CD14-positive monocyte (primary cell): ENCODE data around the gene CYLD. TPM values are rescaled to one million over a fixed set of nuclear protein-coding genes. Genes with fewer than 3 reads are reported as not detected.

Source experiments
- DNase-seq, 3 donors: peaks; one replicate each; pipeline ENCODE4 v3.0.0-alpha.2; 2011 to 2022
- H2AFZ ChIP-seq: 2 replicates; pipeline ENCODE4 v1.6.0; 2012; ENCODE audit warnings: mild to moderate bottlenecking, low read depth, low read length, inconsistent platforms; ENCODE audit not compliant: insufficient read depth, poor library complexity, severe bottlenecking
- H3K27ac ChIP-seq, 2 donors: 1 replicate in 1 of 2; 2 replicates in 1 of 2; pipeline ENCODE4 v1.5.1; 2012 to 2013; ENCODE audit warnings: low read length in 2 of 2, control low read depth in 1 of 2, inconsistent platforms in 1 of 2, low read depth in 1 of 2, mild to moderate bottlenecking in 1 of 2
- H3K27me3 ChIP-seq, 2 donors: one replicate each; pipeline versions ENCODE4 v1.6.0 to v1.6.1; 2011 to 2013; ENCODE audit warnings: low read length in 2 of 2; ENCODE audit not compliant: control insufficient read depth in 2 of 2, insufficient read depth in 2 of 2
- H3K36me3 ChIP-seq, 2 donors: replicated peaks in 1 of 2; 1 replicate in 1 of 2; 2 replicates in 1 of 2; pipeline versions ENCODE4 v1.5.1 to v1.6.1; 2012 to 2013; ENCODE audit warnings: low read length in 2 of 2, control low read depth in 1 of 2, inconsistent platforms in 1 of 2, mild to moderate bottlenecking in 1 of 2; ENCODE audit not compliant: insufficient read depth in 2 of 2, control insufficient read depth in 1 of 2
- H3K4me1 ChIP-seq, 2 donors: 1 replicate in 1 of 2; 2 replicates in 1 of 2; pipeline versions ENCODE4 v1.5.1 to v1.6.1; 2012 to 2013; ENCODE audit warnings: low read length in 2 of 2, control low read depth in 1 of 2, inconsistent platforms in 1 of 2, mild to moderate bottlenecking in 1 of 2, moderate library complexity in 1 of 2; ENCODE audit not compliant: insufficient read depth in 2 of 2, control insufficient read depth in 1 of 2
- H3K4me2 ChIP-seq: replicated peaks from 2 replicates; pipeline ENCODE3; 2012; ENCODE audit warnings: low read length, moderate library complexity, mild to moderate bottlenecking; ENCODE audit not compliant: poor library complexity, severe bottlenecking; ENCODE audit errors: extremely low read depth
- H3K4me3 ChIP-seq, 3 experiments: fragments of 200-600 bp in 1 of 3; sonication (generic) in 1 of 3; replicated peaks in 1 of 3; 1 replicate in 2 of 3; 2 replicates in 1 of 3; pipeline ENCODE4 v1.5.1; 2011 to 2013; ENCODE audit warnings: low read length in 3 of 3, mild to moderate bottlenecking in 3 of 3, control low read depth in 2 of 3, low read depth in 2 of 3, inconsistent platforms in 1 of 3, moderate library complexity in 1 of 3
- H3K79me2 ChIP-seq: 2 replicates; pipeline ENCODE4 v1.6.0; 2012; ENCODE audit warnings: mild to moderate bottlenecking, control low read depth, inconsistent platforms, low read length, moderate library complexity; ENCODE audit not compliant: insufficient read depth
- H3K9ac ChIP-seq: 2 replicates; pipeline ENCODE4 v1.6.0; 2017; ENCODE audit warnings: low read length, mild to moderate bottlenecking; ENCODE audit not compliant: insufficient read depth, poor library complexity, severe bottlenecking
- H3K9me3 ChIP-seq, 2 donors: replicated peaks in 1 of 2; 1 replicate in 1 of 2; 2 replicates in 1 of 2; pipeline versions ENCODE4 v1.5.1 to v1.6.1; 2012 to 2013; ENCODE audit warnings: low read length in 2 of 2, control low read depth in 1 of 2; ENCODE audit not compliant: control insufficient read depth in 1 of 2, insufficient read depth in 1 of 2
- H4K20me1 ChIP-seq: 2 replicates; pipeline ENCODE4 v1.6.0; 2012; ENCODE audit warnings: mild to moderate bottlenecking, low read length, control low read depth, moderate library complexity; ENCODE audit not compliant: insufficient read depth
- H3K27ac Mint-ChIP-seq, 7 donors: one replicate each; pipeline ENCODE4 v1.8.0; 2020; ENCODE audit warnings: mild to moderate bottlenecking in 7 of 7, mixed read lengths in 7 of 7, moderate library complexity in 6 of 7, inconsistent platforms in 2 of 7
- H3K27me3 Mint-ChIP-seq, 3 donors: one replicate each; pipeline ENCODE4 v1.8.0; 2021 to 2022; ENCODE audit warnings: low read depth in 3 of 3, mild to moderate bottlenecking in 3 of 3, mixed read lengths in 3 of 3, moderate library complexity in 3 of 3, inconsistent platforms in 1 of 3
- H3K36me3 Mint-ChIP-seq, 2 donors: one replicate each; pipeline ENCODE4 v1.8.0; 2020; ENCODE audit warnings: mixed read lengths in 2 of 2, inconsistent platforms in 1 of 2, mild to moderate bottlenecking in 1 of 2
- H3K4me1 Mint-ChIP-seq: one replicate; pipeline ENCODE4 v1.8.0; 2020; ENCODE audit warnings: mild to moderate bottlenecking, mixed read lengths
- H3K4me3 Mint-ChIP-seq, 2 donors: one replicate each; pipeline ENCODE4 v1.8.0; 2020; ENCODE audit warnings: mild to moderate bottlenecking in 2 of 2, mixed read lengths in 2 of 2, moderate library complexity in 1 of 2
- H3K9me3 Mint-ChIP-seq, 7 donors: one replicate each; pipeline ENCODE4 v1.8.0; 2020 to 2022; ENCODE audit warnings: mixed read lengths in 7 of 7, mild to moderate bottlenecking in 6 of 7, moderate library complexity in 6 of 7, inconsistent platforms in 2 of 7
- WGBS: methylation state at CpG from one replicate; pipeline ENCODE4 v1.1.5; 2013; ENCODE audit warnings: missing lambda C conversion rate; ENCODE audit not compliant: insufficient coverage; 5-methylcytosine and 5-hydroxymethylcytosine counted together
- intact Hi-C, 2 donors: fragments of 100-400 bp; cut with micrococcal nuclease; formaldehyde crosslinking; loops; one replicate each; pipeline versions ENCODE4 v1.15.0 to v1.15.1; 2023
- polyA plus RNA-seq, 3 donors: library from polyadenylated mRNA; depleted of rRNA in 1 of 3; unstranded in 2 of 3; stranded (reverse) in 1 of 3; fragments of 300-500 nt in 2 of 3; fragments of >200 nt in 1 of 3; fragmentation: Illumina TruSeq in 2 of 3; gene quantifications; 1 replicate in 2 of 3; 2 replicates in 1 of 3; pipeline ENCODE4 v1.2.3, GENCODE V29; 2012 to 2021
- TF ChIP-seq, protein P1 (sequence below): fragments of 200-600 bp; IDR thresholded peaks from one replicate; pipeline ENCODE4 v1.8.0; 2022; ENCODE audit warnings: antibody characterized with exemption, mild to moderate bottlenecking

Gene CYLD
- polyA plus RNA-seq, 3 donors = 32.1 to 57.9 (median 35.9) TPM

DNA sequence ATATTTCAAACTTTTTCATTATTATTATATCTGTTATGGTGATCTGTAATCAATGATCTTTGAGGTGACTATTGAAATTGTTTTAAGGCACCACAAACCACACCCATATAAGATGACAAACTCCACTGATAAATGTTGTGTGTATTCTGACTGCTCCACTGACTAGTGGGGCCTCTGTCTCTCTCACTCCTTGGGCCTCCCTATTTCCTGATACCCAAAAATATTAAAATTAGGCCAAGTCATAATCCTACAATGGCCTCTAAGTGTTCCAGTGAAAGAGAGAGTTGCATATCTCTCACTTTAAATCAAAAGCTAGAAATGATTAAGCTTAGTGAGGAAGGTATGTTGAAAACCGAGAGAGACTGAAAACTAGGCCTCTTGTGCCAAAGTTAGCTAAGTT, 23.4 kb downstream of the CYLD start:
- Histone ChIP-seq H3K36me3 (peaks cover 55 to 88% of the 10 kb centered on the region in 2 donors), H3K4me3 (no peak overlapping the region), H3K27me3 (no peaks in the 10 kb centered on the region), H3K9ac (no peak overlapping the region), H3K4me1 (peaks cover 0 to 12% of the 10 kb centered on the region in 2 donors), H3K4me2 (no peak overlapping the region), H4K20me1 (peaks cover 99% of the 10 kb centered on the region), H3K9me3 (peaks cover 0 to 25% of the 10 kb centered on the region in 2 donors), H2AFZ (no peak overlapping the region), H3K79me2 (peaks cover 95% of the 10 kb centered on the region), H3K27ac (no peak overlapping the region)
- no peak for DNase-seq
- intact Hi-C loops = no loop called here
- TF ChIP-seq, protein P1, sequence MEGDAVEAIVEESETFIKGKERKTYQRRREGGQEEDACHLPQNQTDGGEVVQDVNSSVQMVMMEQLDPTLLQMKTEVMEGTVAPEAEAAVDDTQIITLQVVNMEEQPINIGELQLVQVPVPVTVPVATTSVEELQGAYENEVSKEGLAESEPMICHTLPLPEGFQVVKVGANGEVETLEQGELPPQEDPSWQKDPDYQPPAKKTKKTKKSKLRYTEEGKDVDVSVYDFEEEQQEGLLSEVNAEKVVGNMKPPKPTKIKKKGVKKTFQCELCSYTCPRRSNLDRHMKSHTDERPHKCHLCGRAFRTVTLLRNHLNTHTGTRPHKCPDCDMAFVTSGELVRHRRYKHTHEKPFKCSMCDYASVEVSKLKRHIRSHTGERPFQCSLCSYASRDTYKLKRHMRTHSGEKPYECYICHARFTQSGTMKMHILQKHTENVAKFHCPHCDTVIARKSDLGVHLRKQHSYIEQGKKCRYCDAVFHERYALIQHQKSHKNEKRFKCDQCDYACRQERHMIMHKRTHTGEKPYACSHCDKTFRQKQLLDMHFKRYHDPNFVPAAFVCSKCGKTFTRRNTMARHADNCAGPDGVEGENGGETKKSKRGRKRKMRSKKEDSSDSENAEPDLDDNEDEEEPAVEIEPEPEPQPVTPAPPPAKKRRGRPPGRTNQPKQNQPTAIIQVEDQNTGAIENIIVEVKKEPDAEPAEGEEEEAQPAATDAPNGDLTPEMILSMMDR = no peak
- H3K27me3 Mint-ChIP-seq = peaks cover 0 to 1% (median 0%) of the 10 kb centered on the region in 3 donors
- WGBS = 100% methylated on average over 1 of the region's 1 CpG
- H3K9me3 Mint-ChIP-seq = peaks cover 5 to 21% (median 13%) of the 10 kb centered on the region in 7 donors
- H3K36me3 Mint-ChIP-seq = peaks cover 79 to 90% of the 10 kb centered on the region in 2 donors
- no peak overlapping the region for H3K27ac Mint-ChIP-seq
- H3K4me1 Mint-ChIP-seq = peaks cover 9% of the 10 kb centered on the region
- H3K4me3 Mint-ChIP-seq = no peak overlapping the region

DNA sequence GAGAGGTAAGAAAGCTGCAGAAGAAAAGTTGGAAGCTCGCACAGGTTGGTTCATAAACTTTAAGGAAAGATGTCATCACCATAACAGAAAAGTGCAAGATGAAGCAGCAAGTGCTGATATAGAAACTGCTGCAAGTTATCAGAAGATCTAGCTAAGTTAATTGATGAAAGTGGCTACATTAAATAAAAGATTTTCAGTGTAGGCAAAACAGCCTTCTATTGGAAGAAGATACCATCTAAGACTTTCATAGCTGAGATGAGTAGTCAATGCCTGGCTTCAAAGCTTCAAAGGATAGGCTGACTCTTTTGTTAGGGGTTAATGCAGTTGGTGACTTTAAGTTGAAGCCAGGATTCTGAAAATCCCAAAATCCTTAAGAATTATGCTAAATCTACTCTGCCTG, 24.0 kb downstream of the CYLD start:
- Mint-ChIP-seq H3K27me3 (peaks cover 0 to 1% (median 0%) of the 10 kb centered on the region in 3 donors), H3K9me3 (peaks cover 5 to 21% (median 13%) of the 10 kb centered on the region in 7 donors), H3K27ac (no peak overlapping the region), H3K4me1 (peaks cover 6% of the 10 kb centered on the region), H3K36me3 (peaks cover 79 to 90% of the 10 kb centered on the region in 2 donors), H3K4me3 (no peak overlapping the region)
- intact Hi-C loops = no loop called here
- peaks cover 0 to 25% of the 10 kb centered on the region in 2 donors for H3K9me3 ChIP-seq
- peaks cover 93% of the 10 kb centered on the region for H3K79me2 ChIP-seq
- TF ChIP-seq, protein P1 = no peak
- H3K4me1 ChIP-seq = peaks cover 0 to 7% of the 10 kb centered on the region in 2 donors
- no peak overlapping the region for H3K9ac ChIP-seq
- H4K20me1 ChIP-seq = peaks cover 99% of the 10 kb centered on the region
- H2AFZ ChIP-seq = no peak overlapping the region
- no peak overlapping the region for H3K4me3 ChIP-seq
- WGBS = no CpG with 5 or more reads among the region's 1 CpG
- no peak overlapping the region for H3K4me2 ChIP-seq
- peaks cover 55 to 85% of the 10 kb centered on the region in 2 donors for H3K36me3 ChIP-seq
- no peak overlapping the region for H3K27ac ChIP-seq
- no peaks in the 10 kb centered on the region for H3K27me3 ChIP-seq
- DNase-seq = no peak
